Ammon's horn (tissue), 1 donor: ENCODE results near the gene PHF20.
"Not testable (repeated sequence)": the region's sequence is repeated elsewhere in the genome, so short reads cannot be mapped to it uniquely, and the experiment has no call there.

ENCODE experiments used
- DNase-seq: peaks from one replicate; pipeline ENCODE4 v3.0.0-alpha.2; 2016; ENCODE audit warnings: low spot score

The PHF20 gene

DNA sequence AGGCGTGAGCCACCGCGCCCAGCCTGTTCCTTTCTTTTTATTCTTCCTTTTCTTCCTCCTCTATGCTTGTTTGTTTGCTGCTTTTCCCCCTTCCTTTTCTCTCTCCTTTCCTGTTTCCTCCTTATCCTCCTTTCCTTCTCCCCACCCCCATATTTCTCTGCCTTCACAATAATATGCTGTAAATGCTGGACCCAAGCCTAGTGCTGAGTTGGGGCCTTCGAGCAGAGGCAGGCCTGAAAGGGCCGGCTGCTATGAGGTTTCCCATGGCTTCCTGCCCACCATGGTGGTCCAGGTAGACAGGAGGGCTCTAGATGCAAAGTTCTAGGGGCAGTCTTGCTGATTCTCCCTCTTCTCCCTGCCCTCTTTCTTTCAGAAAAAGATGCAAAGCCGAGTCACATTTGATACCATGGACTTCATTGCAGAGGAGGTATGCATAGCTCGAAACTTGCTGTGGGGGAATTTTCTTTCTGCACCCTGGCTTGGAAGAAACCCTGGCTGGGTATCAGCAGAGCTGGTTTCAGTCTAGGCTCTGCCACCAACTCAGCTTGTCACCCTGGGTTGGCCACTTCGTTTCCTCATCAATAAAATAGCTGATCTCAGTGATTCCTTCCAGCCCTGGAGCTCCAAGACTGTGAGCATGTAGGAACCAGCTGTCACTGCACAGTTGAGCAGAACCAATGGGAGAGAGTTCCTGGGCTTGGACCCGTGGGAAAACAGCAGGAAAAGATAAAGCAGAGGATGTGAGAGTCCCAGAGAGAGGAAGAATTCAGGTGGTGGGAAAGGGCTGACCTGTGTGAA, 204.0 kb downstream of the PHF20 start:
- no peak for DNase-seq

DNA sequence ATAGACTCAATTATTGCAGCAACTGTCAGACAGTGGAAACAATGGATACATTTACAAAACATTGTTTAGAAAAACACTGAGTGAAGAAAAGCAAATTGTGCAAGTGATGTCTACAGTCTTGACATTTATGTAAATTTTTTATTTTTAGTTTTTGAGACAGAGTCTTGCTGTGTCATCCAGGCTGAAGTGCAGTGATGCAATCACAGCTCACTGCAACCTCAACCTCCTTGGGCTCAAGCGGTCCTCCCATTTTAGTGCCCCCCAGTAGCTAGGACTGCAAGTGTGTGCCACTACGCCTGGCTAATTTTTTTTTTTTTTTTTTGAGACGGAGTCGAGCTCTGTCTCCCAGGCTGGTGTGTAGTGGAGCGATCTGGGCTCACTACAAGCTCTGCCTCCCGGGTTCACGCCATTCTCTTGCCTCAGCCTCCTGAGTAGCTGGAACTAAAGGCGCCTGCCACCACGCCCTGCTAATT, 206.3 kb downstream of the PHF20 start:
- DNase-seq: no peak

DNA sequence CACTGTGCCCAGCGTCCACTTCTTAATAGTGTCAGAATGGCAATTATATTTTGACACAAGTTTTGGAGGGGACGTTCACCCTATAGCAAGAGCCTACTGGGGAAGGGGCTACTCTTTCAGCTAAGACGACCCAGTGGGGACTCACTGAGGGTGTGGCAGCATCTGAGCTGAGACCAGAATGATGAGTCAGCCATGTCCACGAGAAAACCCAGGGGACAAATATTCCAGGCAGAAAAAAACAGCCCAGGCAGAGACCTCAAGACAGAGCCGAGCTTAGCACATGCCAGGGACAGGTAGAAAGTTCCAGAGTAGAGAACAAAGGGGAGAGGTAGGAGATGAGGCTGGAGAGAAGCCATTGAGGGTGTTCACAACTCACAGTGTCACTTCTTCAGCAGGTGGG, 207.7 kb downstream of the PHF20 start:
- DNase-seq: no peak

DNA sequence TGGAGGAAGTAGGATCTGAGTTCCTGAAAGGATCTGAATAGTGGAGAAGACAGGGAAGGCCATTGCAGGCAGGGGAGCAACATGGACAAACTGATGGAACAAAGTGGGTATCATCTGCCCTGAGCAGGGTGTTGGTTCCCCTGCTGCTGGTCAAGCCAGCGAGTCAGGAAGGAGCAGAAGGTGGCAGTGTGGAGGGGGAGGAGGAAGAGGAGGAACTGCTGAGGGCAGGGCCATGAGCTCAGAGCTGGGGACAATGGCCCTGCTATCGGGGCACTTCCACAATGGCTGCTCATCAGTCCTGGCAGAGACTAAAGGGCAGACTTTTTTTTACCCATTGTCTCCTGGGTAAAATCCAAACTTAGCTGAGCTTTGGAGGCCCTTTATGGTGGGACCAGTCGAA, 210.2 kb downstream of the PHF20 start:
- DNase-seq: no peak

DNA sequence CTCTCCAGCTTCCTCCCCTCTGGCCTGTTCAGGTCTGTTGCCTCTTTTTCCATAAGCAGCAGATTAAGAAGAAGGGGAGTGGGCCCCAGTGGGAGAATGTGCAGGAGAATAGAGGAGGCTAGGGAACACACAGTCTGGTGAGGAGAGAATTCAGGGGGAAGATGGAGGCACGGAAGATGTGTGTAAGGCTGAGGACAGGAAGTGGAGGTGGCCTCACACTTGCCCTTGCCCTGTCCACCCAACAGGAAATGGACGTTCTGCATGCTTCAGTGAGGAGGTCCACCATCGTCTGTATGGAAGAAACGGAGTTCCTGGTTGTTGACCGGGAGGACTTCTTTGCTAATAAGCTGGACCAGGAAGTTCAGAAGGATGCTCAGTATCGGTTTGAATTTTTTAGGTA, 212.6 kb downstream of the PHF20 start:
- DNase-seq: no peak

DNA sequence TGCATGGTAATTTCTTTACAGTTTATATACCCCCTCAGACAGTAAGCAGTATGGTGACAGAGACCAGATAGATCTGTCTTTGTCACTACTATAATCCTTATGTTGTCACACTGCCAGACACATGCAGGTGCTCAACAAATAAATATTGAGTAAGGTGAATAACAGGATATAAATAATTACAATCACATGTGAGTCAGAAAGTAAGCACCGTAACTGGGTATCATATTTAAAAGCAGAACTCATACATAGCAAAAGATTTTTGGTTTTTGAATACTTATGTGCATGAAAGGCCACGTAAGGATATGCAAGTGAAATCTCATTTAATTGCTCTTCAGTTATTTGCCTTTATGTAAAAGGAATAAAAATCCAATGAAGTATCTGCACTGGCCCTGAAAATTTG, 214.0 kb downstream of the PHF20 start:
- no peak for DNase-seq

DNA sequence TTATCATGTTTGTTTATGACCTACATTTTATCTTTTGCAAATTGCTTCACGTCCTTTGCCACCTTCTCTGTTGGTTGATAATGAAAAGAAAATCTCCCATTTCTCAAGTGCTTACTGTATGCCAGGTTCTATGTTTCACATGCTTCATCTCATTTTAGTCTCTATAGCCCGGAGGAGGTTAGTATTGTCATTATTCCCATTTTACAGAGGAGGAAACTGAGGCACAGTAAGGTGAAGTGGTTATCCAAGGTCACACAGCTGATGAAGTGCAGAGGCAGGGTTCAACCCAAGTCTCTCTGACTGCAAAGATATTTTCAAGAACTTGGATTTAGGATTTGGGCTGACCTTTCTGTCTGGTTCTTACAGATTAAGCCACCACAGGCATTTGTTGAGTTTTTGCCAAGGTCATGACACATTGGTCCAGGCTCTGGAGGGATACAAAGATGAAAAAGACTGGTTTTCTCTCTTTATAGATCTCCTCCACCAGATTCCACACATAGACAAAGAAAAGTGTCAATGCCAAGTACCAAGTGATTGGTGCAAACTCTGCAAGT, 217.2 kb downstream of the PHF20 start:
- no peak for DNase-seq

DNA sequence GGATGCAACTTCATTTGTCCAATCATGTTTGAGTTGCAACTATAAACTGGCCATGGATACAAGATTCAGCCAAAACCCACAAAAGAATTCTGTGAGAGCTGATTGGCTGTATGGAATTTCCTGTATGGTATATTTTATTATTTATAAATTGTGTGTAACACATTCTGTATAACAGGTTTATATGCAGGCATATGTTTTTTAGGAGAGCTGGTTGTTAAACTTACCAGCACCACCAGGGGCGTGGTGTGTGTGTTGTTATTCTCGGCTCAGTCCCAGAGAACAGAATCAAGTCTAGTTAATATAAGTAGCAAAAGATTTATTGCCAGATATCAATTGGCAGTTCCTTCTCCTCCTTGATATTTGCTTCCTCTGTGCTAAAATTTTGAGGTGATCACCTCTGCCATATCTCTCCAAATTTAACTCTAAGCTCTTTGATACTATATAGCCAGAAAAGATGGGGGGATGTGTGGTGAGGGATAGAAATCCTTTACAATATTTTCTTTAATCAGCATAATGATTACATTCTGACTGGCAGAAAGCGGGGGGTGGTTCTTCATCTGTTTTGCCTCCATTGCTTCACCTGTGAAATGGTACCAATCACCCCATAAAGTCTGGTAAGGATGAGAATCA, 219.4 kb downstream of the PHF20 start:
- peak; percentile 28 for DNase-seq

DNA sequence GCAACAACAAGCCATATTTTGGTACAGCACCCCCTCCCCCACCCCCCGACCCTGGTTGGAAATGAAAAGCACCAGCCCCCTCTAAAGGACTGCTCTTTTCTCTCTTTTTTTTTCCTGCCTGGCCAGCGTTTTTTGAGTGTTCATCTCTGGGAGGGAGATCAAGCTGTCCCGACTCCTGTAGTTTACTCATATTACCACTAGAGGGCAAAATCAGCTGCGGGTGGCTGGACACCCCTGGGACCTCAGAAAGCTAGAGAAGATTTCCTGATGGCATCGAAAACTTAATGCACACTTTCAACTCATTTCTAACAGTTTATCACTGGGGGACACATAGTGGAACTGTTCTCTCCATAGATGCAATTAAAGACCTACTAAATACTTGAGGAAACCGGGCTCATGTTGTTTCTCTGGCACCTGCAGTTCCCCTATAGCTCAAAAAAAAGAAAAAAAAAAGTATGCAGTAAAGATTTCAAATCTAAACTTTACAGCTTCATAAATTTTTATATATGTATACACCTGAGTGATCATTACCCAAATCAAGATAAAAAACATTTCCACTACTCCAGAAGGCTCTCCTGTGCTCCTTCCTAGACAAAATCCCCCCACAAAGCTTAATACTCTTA, 221.0 kb downstream of the PHF20 start:
- DNase-seq: peak; percentile 75

DNA sequence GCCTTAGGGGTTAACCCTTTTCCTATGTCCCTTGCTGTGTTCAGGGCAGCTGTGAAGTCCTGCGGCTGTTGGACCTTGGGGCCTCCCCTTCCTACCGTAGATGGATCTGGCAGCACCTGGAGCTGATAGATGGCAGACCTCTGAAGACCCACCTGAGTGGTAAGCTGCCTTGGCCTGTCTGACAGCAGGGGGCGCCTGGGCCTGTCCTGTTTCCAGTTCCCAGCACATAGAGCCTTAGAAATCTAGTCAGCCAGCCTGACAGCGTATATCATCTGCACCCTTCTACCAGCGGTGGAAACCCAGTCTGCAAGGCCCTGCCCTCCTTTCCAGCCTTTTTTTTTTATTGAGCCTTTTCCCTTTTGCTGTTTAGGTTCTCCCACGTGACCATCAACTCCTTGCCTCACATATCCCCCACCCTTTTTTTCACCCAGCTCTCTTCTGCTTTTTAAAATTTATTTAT, 223.2 kb downstream of the PHF20 start:
- DNase-seq: peak; percentile 89

DNA sequence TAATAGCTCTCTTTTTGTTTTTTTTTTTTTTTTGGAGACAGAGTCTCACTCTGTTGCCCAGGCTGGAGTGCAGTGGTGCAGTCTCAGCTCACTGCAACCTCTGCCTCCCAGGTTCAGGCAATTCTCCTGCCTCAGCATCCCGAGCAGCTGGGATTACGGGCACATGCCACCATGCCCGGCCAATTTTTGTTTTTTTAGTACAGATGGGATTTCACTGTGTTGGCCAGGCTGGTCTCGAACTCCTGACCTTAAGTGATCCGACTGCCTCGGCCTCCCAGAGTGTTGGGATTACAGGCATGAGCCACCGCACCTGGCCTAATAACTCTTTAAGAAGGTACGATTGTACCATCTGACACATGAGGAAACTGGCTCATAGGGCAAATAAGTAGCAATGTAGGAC, 224.7 kb downstream of the PHF20 start:
- DNase-seq: not testable (repeated sequence)
